Ascending aorta (tissue), 2 donors: ENCODE results near the gene IMMT. TPM values are rescaled to one million over a fixed set of nuclear protein-coding genes. Genes with fewer than 3 reads are reported as not detected.

Experiments used
- DNase-seq, 2 donors: peaks; one replicate each; pipeline ENCODE4 v3.0.0-alpha.2; 2019; ENCODE audit warnings: low spot score in 2 of 2
- H3K27ac ChIP-seq, 2 donors: fragments of 200-600 bp; sonication (generic); one replicate each; pipeline ENCODE4 v1.5.1; 2016 to 2017; ENCODE audit warnings: mild to moderate bottlenecking in 1 of 2
- H3K27me3 ChIP-seq: fragments of 200-600 bp; sonication (generic); one replicate; pipeline ENCODE4 v1.5.1; 2017
- H3K36me3 ChIP-seq, 2 donors: fragments of 200-600 bp; sonication (generic); one replicate each; pipeline ENCODE4 v1.5.1; 2016
- H3K4me1 ChIP-seq, 2 donors: fragments of 200-600 bp; sonication (generic); one replicate each; pipeline ENCODE4 v1.5.1; 2016 to 2017; ENCODE audit warnings: mild to moderate bottlenecking in 1 of 2
- H3K4me3 ChIP-seq, 2 donors: fragments of 200-600 bp; sonication (generic); one replicate each; pipeline ENCODE4 v1.5.1; 2016 to 2017; ENCODE audit warnings: mild to moderate bottlenecking in 1 of 2
- H3K9me3 ChIP-seq, 2 donors: fragments of 200-600 bp; sonication (generic); one replicate each; pipeline ENCODE4 v1.5.1; 2016
- CTCF ChIP-seq, 3 experiments: fragments of 200-600 bp in 2 of 3; fragments of 450-650 bp in 1 of 3; sonication (generic) in 2 of 3; IDR thresholded peaks; one replicate each; pipeline ENCODE4 v1.5.1; 2016 to 2019; ENCODE audit warnings: antibody characterized with exemption in 3 of 3, mild to moderate bottlenecking in 1 of 3, moderate library complexity in 1 of 3
- intact Hi-C: fragments of 100-400 bp; cut with DNase I; formaldehyde crosslinking; loops from one replicate; pipeline ENCODE4 v1.15.1; 2023
- total RNA-seq: library from RNA; depleted of rRNA; stranded (reverse); fragments of >200 nt; gene quantifications from one replicate; pipeline ENCODE4 v1.1.0, GENCODE V29; 2016

IMMT gene
- total RNA-seq, 1 donor from 2014 or later: 97.1 TPM

- Histone ChIP-seq H3K27ac (no peak overlapping the region), H3K9me3 (no peaks in the 10 kb centered on the region), H3K36me3 (peaks cover 83 to 94% of the 10 kb centered on the region in 2 donors), H3K4me3 (no peak overlapping the region), H3K27me3 (no peaks in the 10 kb centered on the region), H3K4me1 (no peaks in the 10 kb centered on the region)
- TF ChIP-seq CTCF (IDR thresholded peaks at IDR 0.05): no peak
- no peak for DNase-seq
- intact Hi-C loops: no loop called here
These were observed 55.3 kb downstream of the IMMT start for GRCh38 chr2:86139981-86140380.

- H3K4me1 ChIP-seq: no peaks in the 10 kb centered on the region
- no peak for TF ChIP-seq CTCF (IDR thresholded peaks at IDR 0.05)
- H3K9me3 ChIP-seq: no peaks in the 10 kb centered on the region
- H3K27me3 ChIP-seq: no peaks in the 10 kb centered on the region
- DNase-seq: no peak
- peaks cover 83 to 94% of the 10 kb centered on the region in 2 donors for H3K36me3 ChIP-seq
- H3K27ac ChIP-seq: no peak overlapping the region
- intact Hi-C loops: no loop called here
- no peak overlapping the region for H3K4me3 ChIP-seq
These were observed 56.3 kb downstream of the IMMT start for GRCh38 chr2:86138736-86139625.

GRCh38 chr2:86136141-86136540, 59.1 kb downstream of the IMMT start:
- H3K36me3 ChIP-seq: peaks cover 87 to 95% of the 10 kb centered on the region in 2 donors
- no peak for DNase-seq
- H3K4me3 ChIP-seq: no peak overlapping the region
- no peaks in the 10 kb centered on the region for H3K4me1 ChIP-seq
- H3K27ac ChIP-seq: no peak overlapping the region
- intact Hi-C loops: no loop called here
- TF ChIP-seq CTCF (IDR thresholded peaks at IDR 0.05): no peak
- no peaks in the 10 kb centered on the region for H3K27me3 ChIP-seq
- H3K9me3 ChIP-seq: no peaks in the 10 kb centered on the region

GRCh38 chr2:86135653-86136052, 59.6 kb downstream of the IMMT start:
- peaks cover 91 to 93% of the 10 kb centered on the region in 2 donors for H3K36me3 ChIP-seq
- no peak for DNase-seq
- H3K9me3 ChIP-seq: no peaks in the 10 kb centered on the region
- no peaks in the 10 kb centered on the region for H3K4me1 ChIP-seq
- H3K4me3 ChIP-seq: no peak overlapping the region
- TF ChIP-seq CTCF (IDR thresholded peaks at IDR 0.05): no peak
- no peak overlapping the region for H3K27ac ChIP-seq
- intact Hi-C loops: no loop called here
- H3K27me3 ChIP-seq: no peaks in the 10 kb centered on the region

- intact Hi-C loops: no loop called here
- peaks cover 93 to 100% of the 10 kb centered on the region in 2 donors for H3K36me3 ChIP-seq
These were observed 60.6 kb downstream of the IMMT start for GRCh38 chr2:86134709-86135108.

More at GRCh38 chr2:86134709-86135108, 60.6 kb downstream of the IMMT start:
- H3K4me3 ChIP-seq: no peak overlapping the region
- DNase-seq: no peak
- TF ChIP-seq CTCF (IDR thresholded peaks at IDR 0.05): no peak
- H3K9me3 ChIP-seq: no peaks in the 10 kb centered on the region
- H3K4me1 ChIP-seq: no peaks in the 10 kb centered on the region
- no peak overlapping the region for H3K27ac ChIP-seq
- no peaks in the 10 kb centered on the region for H3K27me3 ChIP-seq
